Measurements from ENCODE around the gene FGD3.
A peak's percentile ranks its signal among the peaks of the same experiment; 100 is the strongest.

FGD3 gene

DNA sequence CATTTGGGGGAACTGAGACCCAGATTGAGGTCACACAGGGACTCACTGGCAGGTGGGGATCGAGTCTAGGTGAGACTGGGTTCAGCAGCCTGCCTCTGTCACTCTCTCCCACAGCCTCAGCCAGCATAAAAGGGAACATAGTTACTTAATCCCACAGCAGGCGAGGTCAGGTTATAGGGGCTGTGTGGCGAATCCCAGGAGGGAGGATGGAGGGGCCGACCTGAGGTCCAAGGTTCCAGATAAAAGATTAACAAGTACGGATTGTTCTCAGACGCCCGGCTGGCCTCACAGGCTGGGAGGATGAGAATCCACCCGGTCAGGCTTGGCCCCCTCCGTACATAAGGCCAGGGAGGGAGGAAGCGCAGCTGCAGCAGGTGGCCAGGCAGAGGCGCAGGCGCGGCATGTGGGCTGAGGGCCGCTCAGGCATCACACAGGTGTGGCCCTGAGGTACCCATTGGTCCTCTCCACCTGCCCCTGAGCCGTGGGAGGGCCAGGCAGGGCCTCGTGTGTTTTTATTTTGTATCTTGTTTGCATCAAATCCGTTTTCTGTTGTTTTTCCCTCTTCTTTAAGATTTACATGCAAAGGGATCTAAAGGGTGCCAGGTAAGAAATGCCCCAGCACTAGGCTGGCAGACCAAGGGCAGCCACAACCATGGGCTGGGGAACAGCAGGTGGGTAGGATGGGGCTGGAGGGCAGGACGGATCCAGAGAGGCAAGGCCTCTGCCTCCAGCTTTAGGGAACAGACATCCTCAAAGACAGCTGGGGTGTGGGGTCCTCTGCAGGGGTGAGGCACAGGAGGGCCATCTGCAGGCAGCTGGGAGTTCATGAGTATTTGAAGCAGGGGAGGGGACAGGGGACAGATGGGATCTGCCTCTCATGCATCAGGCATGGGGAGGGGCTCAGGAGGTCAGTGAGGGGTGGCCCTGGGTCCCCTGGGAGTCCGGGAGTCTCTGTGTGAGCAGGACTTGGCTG lies 114.8 kb downstream of the FGD3 start:
- Histone ChIP-seq H3K36me3 (no peaks in the 10 kb centered on the region), H3K9me3 (no peaks in the 10 kb centered on the region), H3K4me3 (no peak overlapping the region), H3K27me3 (no peaks in the 10 kb centered on the region), H3K27ac (no peak overlapping the region), H3K4me1 (peaks cover 8 to 39% (median 32%) of the 10 kb centered on the region in 4 donors)
- intact Hi-C loops (cut with DNase I; ENCODE audit: low total_unique reads) = no loop called here
- TF ChIP-seq, protein P1, sequence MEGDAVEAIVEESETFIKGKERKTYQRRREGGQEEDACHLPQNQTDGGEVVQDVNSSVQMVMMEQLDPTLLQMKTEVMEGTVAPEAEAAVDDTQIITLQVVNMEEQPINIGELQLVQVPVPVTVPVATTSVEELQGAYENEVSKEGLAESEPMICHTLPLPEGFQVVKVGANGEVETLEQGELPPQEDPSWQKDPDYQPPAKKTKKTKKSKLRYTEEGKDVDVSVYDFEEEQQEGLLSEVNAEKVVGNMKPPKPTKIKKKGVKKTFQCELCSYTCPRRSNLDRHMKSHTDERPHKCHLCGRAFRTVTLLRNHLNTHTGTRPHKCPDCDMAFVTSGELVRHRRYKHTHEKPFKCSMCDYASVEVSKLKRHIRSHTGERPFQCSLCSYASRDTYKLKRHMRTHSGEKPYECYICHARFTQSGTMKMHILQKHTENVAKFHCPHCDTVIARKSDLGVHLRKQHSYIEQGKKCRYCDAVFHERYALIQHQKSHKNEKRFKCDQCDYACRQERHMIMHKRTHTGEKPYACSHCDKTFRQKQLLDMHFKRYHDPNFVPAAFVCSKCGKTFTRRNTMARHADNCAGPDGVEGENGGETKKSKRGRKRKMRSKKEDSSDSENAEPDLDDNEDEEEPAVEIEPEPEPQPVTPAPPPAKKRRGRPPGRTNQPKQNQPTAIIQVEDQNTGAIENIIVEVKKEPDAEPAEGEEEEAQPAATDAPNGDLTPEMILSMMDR (IDR thresholded peaks at IDR 0.05) = no peak
- DNase-seq = no peak

DNA sequence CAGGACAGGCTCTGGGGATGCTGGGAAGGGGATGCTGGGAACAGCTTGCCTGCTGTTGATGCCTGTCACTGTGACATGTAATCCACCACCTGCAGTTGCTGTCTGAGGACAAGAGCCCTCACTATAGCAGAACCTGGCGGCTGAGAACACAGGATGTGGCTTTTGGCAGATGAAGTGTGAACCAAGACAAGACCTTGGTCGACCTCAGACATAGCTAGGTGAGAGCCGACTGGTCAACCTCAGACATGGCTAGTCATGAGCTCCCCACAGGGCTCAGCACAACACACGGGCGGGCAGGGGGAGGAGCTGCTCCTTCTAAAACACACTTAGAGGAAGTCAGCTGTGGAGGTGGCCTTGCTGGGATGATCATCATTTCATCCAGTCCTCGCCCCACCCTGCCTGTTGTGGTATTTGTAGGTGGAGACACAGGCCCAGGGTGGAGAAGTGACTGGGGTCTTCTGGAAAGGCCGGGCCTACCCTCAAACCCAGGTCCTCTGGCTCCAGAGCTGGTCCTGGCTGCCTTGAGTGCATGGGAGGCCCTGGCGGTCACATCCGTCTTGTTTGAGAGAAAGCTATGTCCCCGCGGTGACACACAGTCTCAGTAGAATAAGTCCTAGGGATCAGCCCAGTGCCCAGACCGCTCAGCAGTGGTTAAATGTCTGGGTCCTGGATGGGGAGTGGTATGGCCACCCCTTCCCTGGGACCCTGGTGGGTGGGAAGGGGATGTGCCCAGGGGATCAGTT lies 117.2 kb downstream of the FGD3 start:
- TF ChIP-seq, protein P1 (IDR thresholded peaks at IDR 0.05) = no peak
- H3K4me1 ChIP-seq = peaks cover 0 to 22% (median 17%) of the 10 kb centered on the region in 4 donors
- H3K4me3 ChIP-seq = no peak overlapping the region
- intact Hi-C loops (cut with DNase I; ENCODE audit: low total_unique reads) = no loop called here
- H3K36me3 ChIP-seq = no peaks in the 10 kb centered on the region
- H3K27me3 ChIP-seq = no peaks in the 10 kb centered on the region
- H3K9me3 ChIP-seq = no peaks in the 10 kb centered on the region
- DNase-seq = no peak
- no peak overlapping the region for H3K27ac ChIP-seq

- intact Hi-C loops (cut with DNase I; ENCODE audit: low total_unique reads) = no loop called here
- Histone ChIP-seq H3K4me3 (no peak overlapping the region), H3K36me3 (no peaks in the 10 kb centered on the region), H3K4me1 (peaks cover 0 to 15% (median 14%) of the 10 kb centered on the region in 4 donors), H3K9me3 (no peaks in the 10 kb centered on the region), H3K27me3 (no peaks in the 10 kb centered on the region), H3K27ac (no peak overlapping the region)
- TF ChIP-seq, protein P1 (IDR thresholded peaks at IDR 0.05) = no peak
- peak in 1 of 2 donors; percentile 45 for DNase-seq
These were observed 117.9 kb downstream of the FGD3 start for GRCh38 chr9:93065135-93065720.

DNA sequence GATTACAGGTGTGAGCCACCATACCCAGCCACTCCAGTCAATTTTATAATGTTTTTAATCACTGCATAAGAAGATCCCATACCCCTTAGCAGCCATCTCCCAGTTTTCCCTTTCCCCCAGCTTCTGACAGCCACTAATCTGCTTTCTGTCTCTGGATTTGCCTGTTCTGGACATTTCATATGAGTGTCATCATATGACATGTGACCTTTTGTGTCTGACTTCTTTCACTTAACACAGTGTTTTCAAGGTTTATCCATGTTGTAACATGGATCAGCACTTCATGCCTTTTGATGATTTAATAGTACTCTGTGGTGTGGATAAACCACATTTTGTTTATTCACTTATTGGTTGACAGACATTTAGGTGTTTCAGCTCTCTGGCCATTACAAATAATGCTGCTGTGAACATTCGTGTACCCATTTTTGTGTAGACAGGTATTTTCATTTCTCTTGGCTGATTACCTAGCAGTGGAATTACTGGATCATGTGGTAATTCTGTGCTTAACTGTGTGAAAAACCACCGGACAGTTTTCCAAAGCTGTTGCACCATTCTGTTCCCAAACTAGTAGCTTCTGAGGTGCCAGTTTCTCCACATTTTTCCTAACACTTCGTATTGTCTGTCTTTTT lies 119.8 kb downstream of the FGD3 start:
- TF ChIP-seq, protein P1 (IDR thresholded peaks at IDR 0.05) = no peak
- peaks cover 0 to 19% (median 10%) of the 10 kb centered on the region in 4 donors for H3K4me1 ChIP-seq
- no peaks in the 10 kb centered on the region for H3K36me3 ChIP-seq
- DNase-seq = no peak
- H3K4me3 ChIP-seq = no peak overlapping the region
- intact Hi-C loops (cut with DNase I; ENCODE audit: low total_unique reads) = no loop called here
- H3K27me3 ChIP-seq = no peaks in the 10 kb centered on the region
- H3K27ac ChIP-seq = no peak overlapping the region
- no peaks in the 10 kb centered on the region for H3K9me3 ChIP-seq

GRCh38 chr9:93068956-93069355 lies 121.6 kb downstream of the FGD3 start:
- Histone ChIP-seq H3K4me3 (no peak overlapping the region), H3K27me3 (no peaks in the 10 kb centered on the region), H3K4me1 (peaks cover 0 to 29% (median 20%) of the 10 kb centered on the region in 4 donors), H3K9me3 (no peaks in the 10 kb centered on the region), H3K36me3 (no peaks in the 10 kb centered on the region), H3K27ac (no peak overlapping the region)
- TF ChIP-seq, protein P1 (IDR thresholded peaks at IDR 0.05) = no peak
- intact Hi-C loops (cut with DNase I; ENCODE audit: low total_unique reads) = no loop called here
- no peak for DNase-seq
